ENCODE data around the gene SIM2.
"Not testable (repeated sequence)": the region's sequence is repeated elsewhere in the genome, so short reads cannot be mapped to it uniquely, and the experiment has no call there.

The SIM2 gene

GRCh38 chr21:36668713-36669112 lies 30.2 kb upstream of the SIM2 start:
- no peak for DNase-seq (ENCODE audit: low read depth in 1 of 2, low spot score in 1 of 2)
- peaks cover under 1% of the 10 kb centered on the region for H3K27me3 ChIP-seq (ENCODE audit: insufficient read depth, poor library complexity, severe bottlenecking)
- no peak overlapping the region for H3K4me3 ChIP-seq (replicated peaks; ENCODE audit: insufficient read depth, low read length)
- TF ChIP-seq CTCF (IDR thresholded peaks at IDR 0.05; ENCODE audit: insufficient read depth, low read length) (no peak), REST (IDR thresholded peaks at IDR 0.05; ENCODE audit: insufficient replicate concordance, low read depth) (no peak), POLR2AphosphoS5 (IDR thresholded peaks at IDR 0.05; ENCODE audit: low read depth) (no peak), SPI1 (IDR thresholded peaks at IDR 0.05; ENCODE audit: borderline replicate concordance, low read depth) (no peak), GABPA (IDR thresholded peaks at IDR 0.05; ENCODE audit: low read depth) (no peak)
- no peak overlapping the region for H3K27ac ChIP-seq (replicated peaks)

- TF ChIP-seq POLR2AphosphoS5 (IDR thresholded peaks at IDR 0.05; ENCODE audit: low read depth): no peak
- no peak for TF ChIP-seq SPI1 (IDR thresholded peaks at IDR 0.05; ENCODE audit: borderline replicate concordance, low read depth)
- TF ChIP-seq GABPA (IDR thresholded peaks at IDR 0.05; ENCODE audit: low read depth): no peak
- no peak for TF ChIP-seq CTCF (IDR thresholded peaks at IDR 0.05; ENCODE audit: insufficient read depth, low read length)
- no peak for TF ChIP-seq REST (IDR thresholded peaks at IDR 0.05; ENCODE audit: insufficient replicate concordance, low read depth)
- DNase-seq (ENCODE audit: low read depth in 1 of 2, low spot score in 1 of 2): no peak
- no peak overlapping the region for H3K27ac ChIP-seq (replicated peaks)
- H3K27me3 ChIP-seq (ENCODE audit: insufficient read depth, poor library complexity, severe bottlenecking): no peaks in the 10 kb centered on the region
- no peak overlapping the region for H3K4me3 ChIP-seq (replicated peaks; ENCODE audit: insufficient read depth, low read length)
These were observed 27.1 kb upstream of the SIM2 start for GRCh38 chr21:36671836-36672235.

- not testable (repeated sequence) for DNase-seq (ENCODE audit: low read depth in 1 of 2, low spot score in 1 of 2); H3K27me3 ChIP-seq (ENCODE audit: insufficient read depth, poor library complexity, severe bottlenecking); H3K4me3 ChIP-seq (replicated peaks; ENCODE audit: insufficient read depth, low read length); H3K27ac ChIP-seq (replicated peaks)
These were observed 26.6 kb upstream of the SIM2 start for GRCh38 chr21:36672296-36672695.

GRCh38 chr21:36672737-36673136 lies 26.2 kb upstream of the SIM2 start:
- Histone ChIP-seq H3K4me3 (replicated peaks; ENCODE audit: insufficient read depth, low read length) (no peak overlapping the region), H3K27me3 (ENCODE audit: insufficient read depth, poor library complexity, severe bottlenecking) (no peaks in the 10 kb centered on the region), H3K27ac (replicated peaks) (no peak overlapping the region)
- no peak for DNase-seq (ENCODE audit: low read depth in 1 of 2, low spot score in 1 of 2)
- TF ChIP-seq CTCF (IDR thresholded peaks at IDR 0.05; ENCODE audit: insufficient read depth, low read length) (no peak), SPI1 (IDR thresholded peaks at IDR 0.05; ENCODE audit: borderline replicate concordance, low read depth) (no peak), POLR2AphosphoS5 (IDR thresholded peaks at IDR 0.05; ENCODE audit: low read depth) (no peak), REST (IDR thresholded peaks at IDR 0.05; ENCODE audit: insufficient replicate concordance, low read depth) (no peak), GABPA (IDR thresholded peaks at IDR 0.05; ENCODE audit: low read depth) (no peak)
